Kasumi-1 (cell line): Measurements from ENCODE around the gene GNL3L.
"Not testable (repeated sequence)": the region's sequence is repeated elsewhere in the genome, so short reads cannot be mapped to it uniquely, and the experiment has no call there.

Source experiments
- DNase-seq, 2 experiments: peaks; one replicate each; lab custom pipeline; 2025; lab: John Stamatoyannopoulos, UW

The GNL3L gene, protein sequence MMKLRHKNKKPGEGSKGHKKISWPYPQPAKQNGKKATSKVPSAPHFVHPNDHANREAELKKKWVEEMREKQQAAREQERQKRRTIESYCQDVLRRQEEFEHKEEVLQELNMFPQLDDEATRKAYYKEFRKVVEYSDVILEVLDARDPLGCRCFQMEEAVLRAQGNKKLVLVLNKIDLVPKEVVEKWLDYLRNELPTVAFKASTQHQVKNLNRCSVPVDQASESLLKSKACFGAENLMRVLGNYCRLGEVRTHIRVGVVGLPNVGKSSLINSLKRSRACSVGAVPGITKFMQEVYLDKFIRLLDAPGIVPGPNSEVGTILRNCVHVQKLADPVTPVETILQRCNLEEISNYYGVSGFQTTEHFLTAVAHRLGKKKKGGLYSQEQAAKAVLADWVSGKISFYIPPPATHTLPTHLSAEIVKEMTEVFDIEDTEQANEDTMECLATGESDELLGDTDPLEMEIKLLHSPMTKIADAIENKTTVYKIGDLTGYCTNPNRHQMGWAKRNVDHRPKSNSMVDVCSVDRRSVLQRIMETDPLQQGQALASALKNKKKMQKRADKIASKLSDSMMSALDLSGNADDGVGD

GRCh38 chrX:54529552-54530356 lies at the start of gene GNL3L:
Gene GNL3L, plus strand, starts transcription at chrX:54530219. Its CDS starts 2,348 bp downstream, at chrX:54532567.
- DNase-seq: peak; percentile 72 to 75

DNA sequence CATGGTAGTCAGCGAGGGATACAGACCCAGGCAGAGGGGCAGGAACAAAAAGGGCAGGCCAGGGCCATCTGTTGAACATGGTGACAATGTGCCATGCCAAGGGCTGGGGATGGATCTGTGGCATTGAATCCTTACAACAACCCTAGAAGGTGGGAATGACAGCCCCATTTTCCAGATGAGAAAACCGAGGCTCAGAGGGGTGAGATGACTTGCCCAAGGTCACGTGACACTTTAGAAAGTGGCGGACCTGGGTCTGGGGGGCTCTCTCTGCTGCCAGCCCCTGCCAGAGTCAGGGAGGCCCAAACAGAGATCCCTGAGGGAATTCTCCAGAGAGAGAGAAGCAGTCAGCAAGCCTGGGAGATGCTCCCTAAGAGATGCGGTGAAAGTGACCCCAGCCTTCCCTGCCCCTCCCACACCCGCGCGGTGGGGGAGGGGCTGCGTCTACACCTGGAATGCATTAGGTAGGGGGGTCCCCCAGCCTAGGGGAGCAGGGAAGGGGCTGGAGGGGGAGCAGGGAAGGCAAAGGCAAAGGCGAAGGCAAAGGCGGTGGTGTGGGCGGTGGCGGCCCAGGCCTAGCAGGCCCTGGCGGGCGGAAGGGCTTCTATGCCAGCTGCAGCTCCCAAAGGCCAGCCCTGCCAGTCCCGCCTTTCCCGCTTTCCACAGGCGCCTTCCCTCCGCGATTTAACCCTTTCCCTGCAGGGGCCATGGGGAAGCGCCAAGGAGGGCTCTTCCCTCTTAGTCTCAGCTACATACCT lies 47.0 kb upstream of the GNL3L start:
- DNase-seq: no peak

DNA sequence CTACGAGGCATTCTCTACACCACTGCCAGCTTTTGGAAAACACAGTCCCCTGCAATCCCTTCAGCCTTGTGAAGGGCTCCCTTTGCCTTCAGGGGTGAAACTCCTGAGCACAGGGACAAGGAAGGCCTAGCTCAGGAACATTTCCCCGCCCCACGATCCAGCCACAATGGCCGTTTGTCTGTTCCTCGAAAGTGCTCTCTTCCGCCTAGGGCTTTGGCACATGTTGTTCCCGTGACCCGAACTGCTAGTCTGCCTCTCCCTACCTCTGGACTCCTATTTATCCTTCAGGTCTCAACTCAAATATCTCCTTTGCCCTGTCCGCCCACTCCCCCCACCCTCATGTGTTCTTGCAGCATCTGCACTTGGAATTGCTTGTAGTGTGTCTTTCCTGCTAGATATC lies 46.1 kb upstream of the GNL3L start:
- DNase-seq: no peak

GRCh38 chrX:54484666-54485065 lies 45.4 kb upstream of the GNL3L start:
- no peak for DNase-seq

DNA sequence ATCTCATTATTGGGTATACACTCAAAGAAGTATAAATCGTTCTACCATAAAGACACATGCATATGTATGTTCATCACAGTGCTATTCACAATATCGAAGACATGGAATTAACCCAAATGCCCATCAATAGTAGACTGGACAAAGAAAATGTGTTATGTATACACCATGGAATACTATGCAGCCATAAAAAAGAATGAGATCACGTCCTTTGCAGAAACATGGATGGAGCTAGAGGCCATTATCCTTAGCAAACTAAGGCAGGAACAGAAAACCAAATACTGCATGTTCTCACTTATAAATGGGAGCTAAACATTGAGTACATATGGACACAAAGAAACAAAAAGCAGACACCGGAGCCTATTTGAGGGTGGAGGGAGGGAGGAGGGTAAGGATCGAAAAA lies 40.2 kb upstream of the GNL3L start:
- DNase-seq: not testable (repeated sequence)

GRCh38 chrX:54492340-54492739 lies 37.7 kb upstream of the GNL3L start:
- no peak for DNase-seq

DNA sequence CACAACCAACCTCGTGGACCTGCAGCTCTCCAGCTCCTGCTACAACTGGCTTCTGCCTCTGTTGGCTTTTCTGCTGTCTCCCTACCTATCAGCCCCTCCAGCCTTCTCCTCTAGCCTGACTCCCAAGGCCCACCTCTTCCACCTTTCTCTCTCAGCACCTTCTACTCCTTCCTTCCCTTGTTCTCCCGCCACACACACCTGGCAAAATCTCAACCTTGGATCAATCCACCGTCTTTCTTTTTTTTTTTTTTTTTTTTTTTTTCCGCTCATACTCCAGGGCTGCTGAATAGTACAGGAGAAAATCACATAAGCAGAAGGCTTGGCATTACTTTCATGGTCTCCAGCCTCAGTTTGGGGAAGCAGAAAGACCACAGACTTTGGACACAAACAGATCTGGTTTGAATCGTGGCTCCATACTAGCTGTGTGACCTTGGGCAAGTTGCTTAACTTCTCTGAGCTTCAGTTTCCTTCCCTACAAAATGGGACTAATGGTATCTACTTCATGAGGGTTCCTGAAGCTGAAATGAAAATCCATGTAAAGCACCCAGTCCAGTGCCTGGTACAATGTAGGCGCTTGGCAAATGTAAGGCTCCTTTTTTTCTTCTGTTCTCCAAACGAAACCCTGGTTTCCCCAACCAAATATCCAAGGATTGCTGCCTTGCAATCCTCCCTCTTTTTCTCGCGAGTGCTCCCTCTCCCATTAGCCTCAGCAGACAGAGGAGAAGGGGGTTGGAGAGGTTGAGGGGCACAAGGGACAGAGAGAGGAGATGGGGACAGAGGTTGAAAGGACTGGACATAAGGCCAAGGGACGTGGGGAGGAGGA lies 35.6 kb upstream of the GNL3L start:
- DNase-seq: no peak

GRCh38 chrX:54494989-54495813 lies 34.8 kb upstream of the GNL3L start:
- DNase-seq: no peak

GRCh38 chrX:54495814-54496516 lies 34.1 kb upstream of the GNL3L start, which contains the start of gene FGD1:
Gene FGD1, minus strand, starts transcription at chrX:54496234. Its CDS starts 802 bp downstream, at chrX:54495432.
- DNase-seq: no peak

DNA sequence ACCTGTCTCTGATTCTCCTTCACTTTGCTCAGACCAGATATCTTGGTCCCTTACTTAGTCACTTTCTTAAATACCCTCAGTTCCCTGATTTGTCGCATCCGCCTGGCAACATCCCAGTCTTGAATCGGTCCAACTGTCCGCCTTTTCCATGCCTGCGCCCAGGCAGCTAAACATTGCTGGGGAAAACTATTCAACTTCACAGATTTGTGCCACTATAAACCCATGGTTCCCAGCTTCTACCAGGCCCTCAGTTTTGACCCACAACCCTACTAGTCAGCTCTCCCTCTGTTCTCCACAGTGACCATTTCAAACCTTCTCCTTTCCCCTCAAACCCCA lies 33.5 kb upstream of the GNL3L start:
- no peak for DNase-seq

DNA sequence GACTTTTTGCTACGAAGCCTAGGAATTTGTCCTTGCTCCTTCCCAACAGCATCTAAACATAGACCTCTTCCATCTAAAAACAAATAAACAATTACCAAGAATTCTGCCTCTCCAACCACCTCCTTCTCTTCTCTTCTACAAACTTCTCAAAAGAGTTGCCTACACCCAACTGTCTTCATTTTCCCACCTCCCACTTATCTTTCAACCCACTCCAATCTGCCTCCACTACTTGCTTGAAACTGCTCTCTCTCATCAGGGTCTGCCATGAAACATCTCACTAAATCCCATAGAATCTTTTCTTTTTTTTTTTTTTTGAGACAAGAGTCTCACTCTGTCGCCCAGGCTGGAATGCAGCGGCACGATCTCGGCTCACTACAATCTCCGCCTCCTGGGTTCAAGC lies 33.1 kb upstream of the GNL3L start:
- DNase-seq: no peak

DNA sequence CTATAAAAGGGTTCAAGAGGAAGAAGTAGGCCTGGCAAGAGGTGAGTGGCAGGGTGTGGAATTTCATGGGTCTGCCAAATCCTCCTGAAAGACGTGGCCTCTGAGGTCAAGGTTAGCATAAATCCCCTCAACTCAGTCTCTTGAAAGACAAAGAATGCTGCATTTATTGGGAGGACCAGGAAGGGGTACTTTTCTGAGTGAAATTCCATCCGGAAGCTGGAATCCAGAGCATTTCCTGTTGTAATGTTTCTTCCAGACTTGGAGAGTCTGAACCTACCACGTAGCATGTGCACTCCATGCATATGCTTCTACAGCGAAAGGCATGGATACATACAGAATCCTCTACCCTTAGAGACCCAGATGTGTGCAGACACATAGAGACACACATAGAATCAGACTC lies 20.6 kb upstream of the GNL3L start:
- no peak for DNase-seq

DNA sequence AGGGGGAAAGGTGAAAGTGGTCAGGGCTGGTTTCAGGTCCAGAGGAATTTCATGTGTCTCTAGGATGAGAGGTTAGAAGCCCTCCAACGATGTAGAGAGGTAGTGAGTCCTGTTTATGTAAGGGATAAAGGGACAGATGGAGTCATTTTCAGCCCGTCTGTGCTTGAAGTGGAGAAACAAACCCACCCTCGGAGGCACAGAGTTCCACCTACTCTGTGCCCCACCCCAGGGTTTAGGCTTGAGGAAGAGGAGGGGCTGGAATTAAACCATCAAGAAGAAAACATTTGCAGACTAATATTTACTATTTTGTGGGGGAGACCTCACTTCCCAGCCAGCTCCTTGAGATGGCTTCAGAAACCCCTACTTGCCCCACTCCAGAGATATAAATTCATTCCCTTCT lies 868 bp upstream of the GNL3L start:
- no peak for DNase-seq

DNA sequence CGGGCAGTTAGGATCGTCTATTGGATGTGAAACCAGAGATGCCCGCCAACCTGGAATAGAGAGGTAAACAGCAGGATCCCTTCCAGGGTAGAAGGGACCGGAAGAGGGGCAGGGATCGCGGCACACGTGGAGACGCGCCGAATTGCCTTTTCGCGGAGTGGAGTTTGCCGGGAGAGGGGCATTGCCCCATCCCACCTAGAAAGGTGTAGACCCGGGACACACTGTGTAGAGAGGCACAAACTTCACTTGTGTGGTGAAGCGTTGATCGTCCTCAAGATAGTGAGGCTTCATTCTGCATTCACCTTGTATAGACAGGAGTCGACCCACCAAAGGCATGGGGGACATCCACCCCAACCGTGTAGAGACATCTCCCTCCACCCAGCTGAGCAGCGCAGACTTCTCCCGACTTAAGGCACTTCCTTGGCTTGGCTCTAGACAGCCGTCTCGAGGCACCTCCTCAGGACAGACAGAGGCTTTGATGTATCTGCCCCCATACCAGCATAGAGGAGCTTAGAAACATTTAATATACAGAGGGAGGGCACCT lies 410 bp downstream of the GNL3L start:
- peak in 1 of 2 experiments; percentile 28 for DNase-seq

- no peak for DNase-seq
These were observed 4.3 kb downstream of the GNL3L start for GRCh38 chrX:54534271-54534670.

DNA sequence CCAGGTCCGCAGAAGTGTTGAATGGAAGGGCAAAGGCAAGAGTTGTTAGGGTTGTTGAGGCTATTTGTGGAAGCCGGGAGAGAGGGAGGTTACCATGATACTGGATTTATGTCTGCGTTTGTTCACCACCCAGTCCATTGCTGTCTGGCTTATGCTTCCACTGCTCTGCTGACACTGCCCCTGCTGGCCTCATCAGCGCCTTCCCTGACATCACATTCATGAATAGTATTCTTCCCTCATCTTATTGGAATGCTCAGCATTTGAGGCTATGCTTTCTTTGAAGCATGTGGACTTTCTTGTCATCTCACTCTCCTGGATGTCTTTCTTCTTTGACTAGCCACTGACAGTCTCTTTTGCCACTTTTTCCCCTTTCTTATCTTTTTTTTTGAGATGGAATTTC lies 10.3 kb downstream of the GNL3L start:
- DNase-seq: no peak

DNA sequence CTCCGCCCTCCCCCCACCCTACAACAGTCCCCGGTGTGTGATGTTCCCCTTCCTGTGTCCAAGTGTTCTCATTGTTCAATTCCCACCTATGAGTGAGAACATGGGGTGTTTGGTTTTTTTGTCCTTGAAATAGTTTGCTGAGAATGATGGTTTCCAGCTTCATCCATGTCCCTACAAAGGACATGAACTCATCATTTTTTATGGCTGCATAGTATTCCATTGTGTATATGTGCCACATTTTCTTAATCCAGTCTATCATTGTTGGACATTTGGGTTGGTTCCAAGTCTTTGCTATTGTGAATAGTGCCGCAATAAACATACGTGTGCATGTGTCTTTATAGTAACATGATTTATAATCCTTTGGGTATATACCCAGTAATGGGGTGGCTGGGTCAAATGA lies 12.2 kb downstream of the GNL3L start:
- DNase-seq: not testable (repeated sequence)

GRCh38 chrX:54550821-54551220 lies 20.8 kb downstream of the GNL3L start:
- no peak for DNase-seq

DNA sequence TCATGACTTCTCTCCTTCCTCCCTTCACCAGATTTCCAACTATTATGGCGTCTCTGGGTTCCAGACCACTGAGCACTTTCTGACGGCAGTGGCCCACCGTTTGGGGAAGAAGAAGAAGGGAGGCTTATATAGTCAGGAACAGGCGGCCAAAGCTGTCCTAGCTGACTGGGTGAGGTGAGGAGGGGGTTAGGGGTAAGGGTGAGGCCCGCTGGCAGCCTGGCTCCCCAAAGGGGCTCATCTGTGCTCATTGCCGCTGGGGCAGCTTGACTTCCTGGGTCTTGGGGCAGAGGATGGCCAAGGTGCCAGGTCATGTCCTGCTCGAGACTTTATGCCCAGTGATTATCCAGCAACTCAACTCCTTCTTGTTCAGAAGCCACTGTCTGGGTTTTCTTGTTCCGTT lies 21.8 kb downstream of the GNL3L start:
- DNase-seq: no peak
